HG02642 (cell line): ENCODE results near the gene NDUFS1.

Experiments
- ATAC-seq: cut with Tn5 transposase; IDR thresholded peaks from one replicate; pipeline ENCODE4 v1.9.1; 2021; ENCODE audit warnings: mild to moderate bottlenecking; ENCODE audit not compliant: unreplicated experiment, poor library complexity

The NDUFS1 gene

DNA sequence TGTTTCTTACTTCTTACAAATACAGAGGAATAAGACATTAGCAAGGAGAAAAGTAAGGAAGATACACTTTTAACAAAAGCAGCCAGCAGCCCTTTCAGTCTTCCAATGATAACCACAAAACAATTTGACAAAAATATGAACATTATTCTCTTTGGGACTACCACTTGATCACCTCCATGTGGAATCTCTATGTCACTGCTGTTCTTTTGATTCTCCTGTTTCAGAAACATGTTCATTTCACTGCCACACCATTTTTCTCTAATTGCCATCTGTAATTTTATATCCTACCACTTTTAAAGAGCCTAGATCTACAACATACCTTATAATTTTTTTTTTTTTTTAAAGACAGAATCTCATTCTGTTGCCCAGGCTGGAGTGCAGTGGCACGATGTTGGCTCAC is 84.1 kb downstream of the NDUFS1 start:
- no peak for ATAC-seq

GRCh38 chr2:206071807-206072206 is 87.4 kb downstream of the NDUFS1 start:
- no peak for ATAC-seq

GRCh38 chr2:206069417-206069816 is 89.8 kb downstream of the NDUFS1 start:
- ATAC-seq: no peak

GRCh38 chr2:206068207-206068606 is 91.0 kb downstream of the NDUFS1 start:
- ATAC-seq: no peak
